GM12875 (cell line): Measurements from ENCODE around the gene GPR137B.
"Not testable (repeated sequence)": the region's sequence is repeated elsewhere in the genome, so short reads cannot be mapped to it uniquely, and the experiment has no call there.

ENCODE experiments used
- H3K4me3 ChIP-seq: one replicate; pipeline ENCODE4 v1.5.1; 2011; ENCODE audit warnings: low read depth, low read length, control low read depth
- TF ChIP-seq, protein P1 (sequence below): IDR thresholded peaks from 2 replicates; pipeline ENCODE4 v1.5.1; 2011; ENCODE audit warnings: low read depth, mild to moderate bottlenecking, control low read depth, inconsistent platforms, low read length, moderate library complexity, borderline replicate concordance; ENCODE audit not compliant: insufficient read depth

The GPR137B gene

DNA sequence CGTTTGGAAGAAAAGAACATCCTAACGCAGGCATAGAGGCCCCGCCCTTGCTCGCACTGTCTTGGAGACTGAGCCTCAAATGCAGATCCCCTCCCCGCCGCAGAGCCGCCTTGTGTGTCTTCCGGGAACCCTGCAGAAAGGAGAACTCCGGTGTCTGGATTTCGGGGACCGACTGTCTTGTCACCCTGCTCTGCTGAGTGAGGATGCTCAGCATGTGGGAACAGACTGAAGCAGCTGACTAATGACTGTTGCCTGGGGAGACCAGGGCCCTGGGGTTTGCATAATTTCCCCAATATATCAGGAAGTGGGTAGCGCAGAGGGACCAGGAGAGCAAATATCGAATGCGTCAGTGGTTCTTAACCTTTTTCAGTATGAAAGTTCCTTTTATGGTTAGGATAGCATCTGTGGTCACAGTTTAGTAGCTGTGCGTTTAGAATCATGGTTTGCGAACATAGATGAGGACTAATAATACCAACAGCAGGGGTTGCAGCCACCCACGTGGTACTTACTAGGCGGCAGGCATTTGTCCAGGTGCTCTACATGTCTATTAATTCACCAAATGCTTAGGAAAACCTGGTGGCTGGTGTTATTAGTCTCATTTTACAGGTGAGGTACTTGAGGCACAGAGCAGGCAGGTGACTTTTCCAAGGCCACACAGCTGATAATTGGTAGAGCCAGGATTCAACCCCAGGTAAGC lies 14.3 kb downstream of the GPR137B start:
- TF ChIP-seq, protein P1, sequence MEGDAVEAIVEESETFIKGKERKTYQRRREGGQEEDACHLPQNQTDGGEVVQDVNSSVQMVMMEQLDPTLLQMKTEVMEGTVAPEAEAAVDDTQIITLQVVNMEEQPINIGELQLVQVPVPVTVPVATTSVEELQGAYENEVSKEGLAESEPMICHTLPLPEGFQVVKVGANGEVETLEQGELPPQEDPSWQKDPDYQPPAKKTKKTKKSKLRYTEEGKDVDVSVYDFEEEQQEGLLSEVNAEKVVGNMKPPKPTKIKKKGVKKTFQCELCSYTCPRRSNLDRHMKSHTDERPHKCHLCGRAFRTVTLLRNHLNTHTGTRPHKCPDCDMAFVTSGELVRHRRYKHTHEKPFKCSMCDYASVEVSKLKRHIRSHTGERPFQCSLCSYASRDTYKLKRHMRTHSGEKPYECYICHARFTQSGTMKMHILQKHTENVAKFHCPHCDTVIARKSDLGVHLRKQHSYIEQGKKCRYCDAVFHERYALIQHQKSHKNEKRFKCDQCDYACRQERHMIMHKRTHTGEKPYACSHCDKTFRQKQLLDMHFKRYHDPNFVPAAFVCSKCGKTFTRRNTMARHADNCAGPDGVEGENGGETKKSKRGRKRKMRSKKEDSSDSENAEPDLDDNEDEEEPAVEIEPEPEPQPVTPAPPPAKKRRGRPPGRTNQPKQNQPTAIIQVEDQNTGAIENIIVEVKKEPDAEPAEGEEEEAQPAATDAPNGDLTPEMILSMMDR: no peak
- H3K4me3 ChIP-seq: peak overlapping the region; percentile 19

DNA sequence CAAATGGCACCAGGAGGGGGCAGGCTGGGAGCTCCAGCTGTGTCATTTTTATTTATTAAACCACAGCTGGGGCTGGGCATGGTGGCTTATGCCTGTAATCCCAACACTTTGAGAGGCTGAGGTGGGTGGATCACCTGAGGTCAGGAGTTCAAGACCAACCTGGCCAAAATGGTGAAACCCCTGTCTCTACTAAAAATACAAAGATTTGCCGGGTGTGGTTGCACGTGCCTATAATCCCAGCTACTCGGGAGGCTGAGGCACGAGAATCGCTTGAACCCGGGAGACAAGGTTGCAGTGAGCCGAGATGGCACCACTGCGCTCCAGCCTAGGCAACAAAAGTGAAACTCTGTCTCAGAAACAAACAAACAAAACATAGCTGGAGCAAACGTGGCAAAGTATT lies 15.7 kb downstream of the GPR137B start:
- H3K4me3 ChIP-seq: not testable (repeated sequence)

DNA sequence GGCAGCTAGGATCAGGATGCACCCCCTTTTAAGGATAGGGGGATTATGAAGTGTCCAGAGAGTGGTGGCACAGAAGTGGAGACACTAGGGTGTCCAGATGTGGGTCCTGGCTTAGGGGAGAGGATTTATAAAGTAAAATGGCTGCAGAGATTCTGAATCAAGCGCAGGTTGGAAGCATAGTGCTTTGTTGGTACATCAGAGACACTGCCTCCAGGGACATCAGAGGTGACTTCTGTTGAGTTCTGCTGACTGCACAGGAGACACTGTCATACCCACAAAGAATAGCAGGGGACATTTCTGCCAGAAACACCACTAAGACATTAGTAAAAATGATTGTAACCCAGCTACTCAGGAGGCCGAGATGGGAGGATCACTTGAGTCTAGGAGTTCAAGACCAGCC lies 16.4 kb downstream of the GPR137B start:
- no peak overlapping the region for H3K4me3 ChIP-seq
- TF ChIP-seq, protein P1: no peak

DNA sequence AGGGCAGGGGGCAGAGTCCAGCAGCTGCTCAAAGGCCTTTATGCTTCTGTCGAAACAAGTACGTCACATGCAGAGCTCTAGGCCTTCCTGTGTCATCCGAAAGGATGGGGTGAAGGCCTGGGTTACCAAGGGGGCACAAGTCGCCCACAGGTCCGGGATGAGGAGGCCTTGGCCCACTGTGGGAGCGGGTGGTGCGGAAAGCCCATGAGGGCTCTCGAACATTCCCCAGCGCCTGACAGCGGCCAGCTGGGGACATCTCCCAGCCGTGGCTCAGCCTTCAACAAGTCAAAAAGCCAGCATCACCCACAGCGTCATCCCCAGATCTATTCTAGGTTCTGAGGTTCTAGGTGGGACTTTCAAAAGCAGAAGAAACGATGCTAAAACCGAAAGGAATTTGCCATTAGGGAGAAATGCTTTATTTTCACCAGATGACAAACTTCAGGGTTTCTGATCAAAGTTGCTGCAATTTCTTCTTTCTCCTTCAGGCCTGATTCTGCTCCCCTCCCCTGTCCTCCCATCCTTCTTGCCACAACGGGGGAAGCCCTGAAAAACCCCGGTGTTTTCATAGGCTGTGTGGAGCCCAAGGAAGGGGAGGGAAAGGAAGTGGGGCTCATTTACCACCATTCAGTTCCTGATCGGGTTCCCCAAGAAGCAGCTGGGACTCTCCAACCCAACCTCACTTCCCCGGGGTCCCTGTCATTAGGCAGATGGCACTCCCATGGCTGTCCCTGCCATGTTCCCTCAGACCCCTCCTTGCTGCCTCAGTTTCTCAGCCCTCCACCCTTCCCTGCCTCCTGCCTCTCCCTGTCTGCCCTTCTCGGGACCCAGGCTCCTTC lies 17.6 kb downstream of the GPR137B start:
- TF ChIP-seq, protein P1: no peak
- H3K4me3 ChIP-seq: peak overlapping the region; percentile 24

DNA sequence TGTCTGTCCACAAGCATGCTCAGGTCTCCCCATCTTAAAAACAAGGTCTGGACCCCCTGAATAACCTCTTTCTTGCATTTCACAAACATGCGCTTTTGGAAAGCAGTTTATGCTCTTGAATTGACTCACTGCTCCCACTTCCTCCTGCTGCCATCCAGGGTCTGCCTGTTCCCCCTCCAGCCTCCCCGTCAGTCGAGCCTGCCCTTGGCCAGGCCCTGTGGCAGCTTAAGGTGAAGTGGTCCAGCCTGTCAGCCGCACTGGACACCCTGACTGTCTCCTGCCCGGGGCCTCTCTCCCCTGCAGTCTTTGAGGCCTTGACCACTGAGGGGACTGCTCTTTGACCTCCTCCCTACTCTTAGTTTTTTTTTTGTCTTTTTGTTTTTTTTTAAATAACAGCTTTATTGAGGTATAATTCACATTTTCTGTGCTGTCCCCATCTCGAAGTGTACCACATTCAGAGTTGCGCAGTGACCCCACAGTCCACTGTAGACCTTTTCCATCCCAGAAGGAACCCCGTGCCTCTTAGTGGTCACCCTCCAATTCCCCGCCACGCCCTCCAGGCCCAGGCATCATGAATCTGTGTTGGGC lies 18.3 kb downstream of the GPR137B start:
- TF ChIP-seq, protein P1: no peak
- H3K4me3 ChIP-seq: peak overlapping the region; percentile 14

DNA sequence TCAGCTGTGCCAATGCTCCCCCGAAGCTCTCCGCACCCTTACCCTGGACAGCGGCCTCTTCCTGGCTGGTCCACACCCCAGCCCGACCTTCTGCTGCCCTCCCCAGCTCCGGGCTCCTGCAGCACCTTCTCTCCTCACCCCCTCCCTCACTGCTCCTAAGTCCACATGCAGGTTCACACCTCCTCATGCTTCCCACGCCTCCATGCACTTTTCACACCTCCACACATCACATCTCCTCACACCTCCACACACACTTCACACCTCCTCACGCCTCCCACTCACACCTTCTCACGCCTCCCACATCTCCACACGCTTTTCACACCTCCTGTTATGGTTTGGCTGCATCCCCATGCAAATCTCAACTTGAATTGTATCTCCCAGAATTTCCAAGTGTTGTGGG lies 18.9 kb downstream of the GPR137B start:
- no peak overlapping the region for H3K4me3 ChIP-seq
- TF ChIP-seq, protein P1: no peak

DNA sequence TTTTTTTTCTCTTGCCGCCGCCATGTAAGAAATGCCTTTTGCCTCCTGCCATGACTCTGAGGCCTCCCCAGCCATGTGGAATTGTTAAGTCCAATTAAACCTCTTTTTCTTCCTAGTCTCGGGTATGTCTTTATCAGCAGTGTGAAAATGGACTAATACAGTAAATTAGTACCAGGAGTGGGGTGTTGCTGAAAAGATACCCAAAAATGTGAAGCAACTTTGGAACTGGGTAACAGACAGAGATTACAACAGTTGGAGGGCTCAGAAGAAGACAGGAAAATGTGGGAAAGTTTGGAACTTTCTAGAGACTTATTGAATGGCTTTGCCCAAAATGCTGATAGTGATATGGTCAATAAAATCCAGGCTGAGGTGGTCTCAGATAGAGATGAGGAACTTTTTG lies 19.4 kb downstream of the GPR137B start:
- not testable (repeated sequence) for H3K4me3 ChIP-seq
